G401 (cell line): Measurements from ENCODE around the gene ELANE. TPM values are rescaled to one million over a fixed set of nuclear protein-coding genes. Genes with fewer than 3 reads are reported as not detected.
"Not testable (repeated sequence)": the region's sequence is repeated elsewhere in the genome, so short reads cannot be mapped to it uniquely, and the experiment has no call there.

ENCODE experiments used
- DNase-seq: peaks from one replicate; pipeline ENCODE4 v3.0.0-alpha.2; 2015; ENCODE audit warnings: low spot score
- in situ Hi-C: cut with HindIII; loops from 2 replicates; pipeline ENCODE4 v1.10.0; 2016; ENCODE audit warnings: low sequenced_read_pairs, mixed read lengths
- total RNA-seq: library from RNA; depleted of rRNA; stranded (reverse); fragments of >200 nt; shearing (Covaris generic); gene quantifications from 2 replicates; pipeline ENCODE4 v1.2.3, GENCODE V29; 2014

ELANE gene
- total RNA-seq, 1 experiment from 2014 or later, result not detected

GRCh38 chr19:889662-890295 lies 37.7 kb downstream of the ELANE start:
- DNase-seq, result no peak
- in situ Hi-C loops, result no loop called here

GRCh38 chr19:890831-891230 lies 38.7 kb downstream of the ELANE start:
- in situ Hi-C loops, result no loop called here
- DNase-seq, result no peak

DNA sequence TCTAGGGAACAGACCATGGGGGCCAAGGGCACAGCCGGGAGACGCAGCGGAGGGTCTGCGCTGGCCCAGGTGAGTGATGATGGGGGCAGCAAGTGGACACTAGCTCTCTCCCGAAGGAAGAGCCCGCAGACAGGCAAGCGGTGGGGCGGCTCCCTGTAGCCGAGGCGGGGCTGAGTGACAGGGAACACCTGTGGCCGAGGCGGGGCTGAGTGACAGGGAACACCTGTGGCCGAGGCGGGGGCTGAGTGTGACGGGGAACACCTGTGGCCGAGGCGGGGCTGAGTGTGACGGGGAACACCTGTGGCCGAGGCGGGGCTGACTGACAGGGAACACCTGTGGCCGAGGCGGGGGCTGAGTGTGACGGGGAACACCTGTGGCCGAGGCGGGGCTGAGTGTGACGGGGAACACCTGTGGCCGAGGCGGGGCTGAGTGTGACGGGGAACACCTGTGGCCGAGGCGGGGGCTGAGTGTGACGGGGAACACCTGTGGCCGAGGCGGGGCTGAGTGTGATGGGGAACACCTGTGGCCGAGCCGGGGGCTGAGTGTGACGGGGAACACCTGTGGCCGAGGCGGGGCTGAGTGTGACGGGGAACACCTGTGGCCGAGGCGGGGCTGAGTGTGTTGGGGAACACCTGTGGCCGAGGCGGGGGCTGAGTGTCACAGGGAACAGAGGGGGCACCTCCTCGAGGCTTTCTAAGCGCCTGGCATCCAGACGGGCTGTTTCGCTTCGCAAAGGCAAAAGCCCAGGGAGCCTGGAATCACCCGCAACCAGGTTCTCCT lies 39.5 kb downstream of the ELANE start:
- DNase-seq, in situ Hi-C loops: not testable (repeated sequence)

DNA sequence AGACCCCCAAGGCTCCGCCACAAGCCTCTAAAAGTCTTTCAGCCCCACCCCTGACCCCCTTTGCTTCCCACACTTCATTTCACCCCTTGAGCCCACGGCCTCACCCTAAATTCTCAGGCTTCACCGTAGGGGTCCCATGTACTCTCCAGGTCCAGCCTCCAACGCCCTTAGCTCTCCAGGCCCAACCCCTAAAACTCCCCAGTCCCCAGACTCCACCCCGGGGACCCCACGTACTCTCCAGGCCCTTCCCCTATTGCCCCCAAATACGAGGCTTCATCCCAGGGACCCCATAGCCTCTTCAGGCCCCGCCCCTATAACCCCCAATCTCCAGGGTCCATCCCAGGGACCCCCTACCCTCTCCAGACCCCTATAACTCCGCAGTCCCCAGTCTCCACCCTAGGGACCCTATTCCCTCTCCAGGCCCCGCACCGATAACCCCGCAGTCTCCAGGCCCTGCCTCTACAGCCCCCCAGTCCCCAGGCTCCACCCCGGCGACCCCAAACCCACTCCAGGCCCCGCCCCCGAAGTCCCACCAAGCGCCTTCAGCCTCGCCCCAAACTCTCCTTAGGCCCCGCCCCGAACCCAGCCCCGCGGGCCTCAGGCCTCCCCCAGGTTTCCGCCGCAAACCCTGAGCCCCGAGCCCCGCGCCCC lies 40.3 kb downstream of the ELANE start:
- no peak for DNase-seq
- in situ Hi-C loops, result no loop called here

DNA sequence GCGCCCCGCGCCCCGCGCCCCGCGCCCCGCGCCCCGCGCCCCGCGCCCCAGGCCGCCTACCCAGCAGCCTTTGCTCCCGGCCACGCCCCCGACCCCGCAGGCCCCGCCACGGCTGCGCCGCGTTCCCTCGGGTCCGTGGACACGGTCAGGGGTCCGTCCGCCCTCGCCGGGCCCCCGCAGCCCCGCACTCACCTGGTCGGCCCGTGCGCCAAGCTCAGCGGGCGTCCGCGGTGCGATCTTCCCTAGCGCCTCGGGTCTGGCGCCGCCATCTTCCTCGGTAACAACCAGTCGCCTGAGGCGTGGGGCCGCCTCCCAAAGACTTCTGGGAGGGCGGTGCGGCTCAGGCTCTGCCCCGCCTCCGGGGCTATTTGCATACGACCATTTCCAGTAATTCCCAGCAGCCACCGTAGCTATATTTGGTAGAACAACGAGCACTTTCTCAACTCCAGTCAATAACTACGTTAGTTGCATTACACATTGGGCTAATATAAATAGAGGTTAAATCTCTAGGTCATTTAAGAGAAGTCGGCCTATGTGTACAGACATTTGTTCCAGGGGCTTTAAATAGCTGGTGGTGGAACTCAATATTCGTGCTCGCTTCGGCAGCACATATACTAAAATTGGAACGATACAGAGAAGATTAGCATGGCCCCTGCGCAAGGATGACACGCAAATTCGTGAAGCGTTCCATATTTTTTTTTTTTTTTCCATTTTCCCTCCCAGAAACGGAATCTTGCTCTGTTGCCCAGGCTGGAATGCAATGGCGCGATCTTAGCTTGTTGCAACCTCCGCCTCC lies 41.0 kb downstream of the ELANE start, which contains the start of the genes MED16 and RNU6-9:
MED16 (minus strand) TSS at position 294 of the 796 bp plus-strand sequence. CDS start 2,056 bp downstream, outside the sequence.
RNU6-9 (plus strand) TSS at position 591 of the 796 bp plus-strand sequence.
- in situ Hi-C loops, result no loop called here
- DNase-seq, result peak; percentile 97

- no peak for DNase-seq
- in situ Hi-C loops, result no loop called here
Measured at GRCh38 chr19:896434-896833, 44.3 kb downstream of the ELANE start.

DNA sequence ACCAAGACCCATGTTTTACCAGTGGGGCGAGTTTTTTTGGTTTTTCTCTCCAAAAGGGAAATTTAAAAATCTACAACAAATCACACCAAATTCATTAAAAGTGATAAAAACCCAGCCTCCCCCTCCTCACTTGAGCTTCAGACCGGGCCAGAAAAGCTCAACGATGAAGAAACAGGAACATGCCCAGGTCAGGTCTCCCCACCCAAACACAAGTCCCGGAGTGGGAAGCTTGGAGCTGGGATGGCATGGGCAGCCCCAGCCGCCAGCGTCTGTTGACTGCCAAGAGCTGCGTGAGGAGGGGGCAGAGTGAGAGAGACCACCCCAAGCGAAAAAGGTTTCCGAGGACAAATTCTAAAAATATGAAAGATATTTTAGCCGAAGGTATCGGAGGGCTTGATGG lies 44.9 kb downstream of the ELANE start:
- in situ Hi-C loops, result no loop called here
- no peak for DNase-seq

GRCh38 chr19:897442-898039 lies 45.4 kb downstream of the ELANE start:
- no peak for DNase-seq
- in situ Hi-C loops, result no loop called here

GRCh38 chr19:898663-899062 lies 46.6 kb downstream of the ELANE start:
- in situ Hi-C loops, result no loop called here
- DNase-seq, result peak; percentile 87

GRCh38 chr19:899336-900042 lies 47.4 kb downstream of the ELANE start:
- no peak for DNase-seq
- in situ Hi-C loops, result no loop called here

DNA sequence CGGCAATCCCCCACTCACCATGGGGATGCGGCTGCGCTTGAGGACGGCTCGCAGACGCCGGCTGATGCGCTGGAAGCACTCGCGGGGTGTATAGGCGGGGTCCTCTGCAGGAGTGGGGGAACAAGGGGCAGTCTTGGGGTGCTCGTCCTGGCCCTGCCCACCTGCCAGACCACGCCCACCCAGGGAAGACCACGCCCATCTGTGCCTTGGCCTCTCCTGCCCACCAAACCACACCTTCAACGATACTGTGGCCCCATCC lies 47.9 kb downstream of the ELANE start:
- DNase-seq, result no peak
- in situ Hi-C loops, result no loop called here

- in situ Hi-C loops, result no loop called here
- no peak for DNase-seq
Measured at GRCh38 chr19:900302-901111, 48.4 kb downstream of the ELANE start.

- DNase-seq, result no peak
- in situ Hi-C loops, result no loop called here
Measured at GRCh38 chr19:901216-902092, 49.4 kb downstream of the ELANE start.

GRCh38 chr19:902093-902370 lies 49.9 kb downstream of the ELANE start:
- in situ Hi-C loops, result no loop called here
- DNase-seq, result no peak

DNA sequence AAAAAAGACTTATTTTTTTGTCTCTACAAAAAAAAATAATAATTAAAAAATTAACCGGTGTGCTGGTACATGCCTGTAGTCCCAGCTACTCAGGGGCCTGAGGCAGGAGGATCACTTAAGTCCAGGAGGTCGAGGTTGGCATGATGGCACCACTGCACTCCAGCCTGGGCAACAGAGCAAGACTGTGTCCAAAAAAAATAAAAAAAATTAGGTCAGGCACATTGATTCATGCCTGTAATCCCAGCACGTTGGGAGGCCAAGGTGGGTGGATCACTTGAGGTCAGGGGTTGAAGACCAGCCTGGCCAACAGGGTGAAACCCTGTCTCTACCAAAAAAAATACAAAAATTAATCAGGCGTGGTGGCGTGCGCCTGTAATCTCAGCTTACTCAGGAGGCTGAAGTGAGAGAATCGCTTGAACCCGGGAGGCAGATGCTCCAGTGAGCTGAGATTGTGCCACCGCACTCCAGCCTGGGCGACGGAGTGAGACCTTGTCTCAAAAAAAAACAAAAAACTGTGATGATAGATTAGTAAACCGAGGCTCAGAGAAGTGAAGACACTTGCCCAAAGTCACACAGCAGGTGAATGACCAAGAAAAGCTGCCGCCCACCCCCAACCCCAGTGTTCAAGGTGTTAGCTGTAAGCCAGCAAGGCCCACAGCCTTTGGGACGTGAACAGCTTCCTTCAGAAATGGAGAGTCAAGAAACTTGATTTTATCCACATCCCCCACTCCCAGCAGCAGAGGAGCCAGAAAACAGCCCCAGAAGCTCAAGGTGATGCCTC lies 50.5 kb downstream of the ELANE start:
- in situ Hi-C loops, result no loop called here
- DNase-seq, result no peak

- in situ Hi-C loops, result no loop called here
- no peak for DNase-seq
Measured at GRCh38 chr19:903266-903797, 51.2 kb downstream of the ELANE start.
